ENCODE results near the gene GPER1. TPM values are rescaled to one million over a fixed set of nuclear protein-coding genes. Genes with fewer than 3 reads are reported as not detected.

The GPER1 gene
- total RNA-seq, 1 experiment from 2014 or later = 1.2 TPM

DNA sequence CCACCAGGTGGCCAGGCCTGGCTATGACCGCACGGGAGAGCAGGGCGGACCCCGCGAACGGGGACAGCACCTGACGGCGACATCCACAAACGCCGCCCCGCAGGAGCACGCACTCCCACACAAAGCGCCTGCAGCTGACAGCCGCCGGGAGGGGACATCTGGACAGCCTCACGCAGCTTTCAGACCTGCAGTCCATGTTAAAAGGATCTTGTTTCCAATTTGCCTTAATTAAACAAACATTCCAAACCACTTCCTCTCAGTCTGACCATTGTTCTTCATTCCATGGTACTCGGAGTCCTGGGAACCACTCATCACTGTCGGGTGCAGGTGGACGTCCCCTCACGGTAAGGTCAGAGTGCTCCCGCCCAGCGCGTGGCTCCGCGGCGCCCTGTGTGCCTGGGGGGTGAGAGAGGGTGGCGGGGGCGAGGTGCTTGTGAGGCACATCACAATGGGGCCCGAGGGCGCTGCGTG is 5.9 kb upstream of the GPER1 start:
- Histone ChIP-seq H3K4me1 (ENCODE audit: control insufficient read depth in 1 of 2, insufficient read depth in 2 of 2, low read length in 2 of 2) (peaks cover 6 to 9% of the 10 kb centered on the region in 2 experiments), H3K27me3 (ENCODE audit: insufficient read depth, low read length) (no peaks in the 10 kb centered on the region), H3K4me3 (replicated peaks in 1 of 2; ENCODE audit: low read depth in 1 of 2, low read length in 2 of 2) (no peak overlapping the region), H3K27ac (ENCODE audit: low read depth, low read length) (no peak overlapping the region; the same call in 1 of the 2 replicates), H3K9ac (ENCODE audit: low read length) (no peak overlapping the region), H3K9me3 (ENCODE audit: control insufficient read depth in 1 of 2, insufficient read depth in 1 of 2, low read depth in 1 of 2, low read length in 2 of 2) (no peaks in the 10 kb centered on the region), H3K79me2 (ENCODE audit: insufficient read depth, low read length) (peaks cover 16% of the 10 kb centered on the region), H3K4me2 (ENCODE audit: low read length) (no peak overlapping the region), H3K36me3 (ENCODE audit: control insufficient read depth in 1 of 2, insufficient read depth in 2 of 2, low read length in 2 of 2) (no peaks in the 10 kb centered on the region), H4K20me1 (ENCODE audit: insufficient read depth) (no peaks in the 10 kb centered on the region), H3K9me2 (ENCODE audit: insufficient read depth) (no peaks in the 10 kb centered on the region), H2AFZ (ENCODE audit: low read depth, low read length, poor library complexity, severe bottlenecking) (no peak overlapping the region)
- DNase-seq (ENCODE audit: low read depth, low spot score) (no peak), ATAC-seq (no peak)
- TF ChIP-seq ZFX (IDR thresholded peaks at IDR 0.05) (no peak), SRF (IDR thresholded peaks at IDR 0.05; ENCODE audit: low read depth) (no peak), POLR2AphosphoS5 (IDR thresholded peaks at IDR 0.05; ENCODE audit: low read depth, low read length) (no peak), TCF7L2 (IDR thresholded peaks at IDR 0.05; ENCODE audit: borderline replicate concordance, extremely low read depth, insufficient read depth, insufficient read length) (no peak), JUND (IDR thresholded peaks at IDR 0.05) (no peak), ZNF274 (IDR thresholded peaks at IDR 0.05; ENCODE audit: low read depth, low read length) (no peak), POLR2A (IDR thresholded peaks at IDR 0.05; ENCODE audit: borderline replicate concordance, extremely low read depth, insufficient read depth, insufficient read length) (no peak), CBX3 (IDR thresholded peaks at IDR 0.05; ENCODE audit: low read depth) (no peak), ATF3 (IDR thresholded peaks at IDR 0.05) (no peak), EZH2phosphoT487 (IDR thresholded peaks at IDR 0.05; ENCODE audit: borderline replicate concordance) (no peak), ZBTB33 (IDR thresholded peaks at IDR 0.05; ENCODE audit: extremely low read depth, insufficient replicate concordance, low read length) (no peak)
- TF ChIP-seq, protein P1, sequence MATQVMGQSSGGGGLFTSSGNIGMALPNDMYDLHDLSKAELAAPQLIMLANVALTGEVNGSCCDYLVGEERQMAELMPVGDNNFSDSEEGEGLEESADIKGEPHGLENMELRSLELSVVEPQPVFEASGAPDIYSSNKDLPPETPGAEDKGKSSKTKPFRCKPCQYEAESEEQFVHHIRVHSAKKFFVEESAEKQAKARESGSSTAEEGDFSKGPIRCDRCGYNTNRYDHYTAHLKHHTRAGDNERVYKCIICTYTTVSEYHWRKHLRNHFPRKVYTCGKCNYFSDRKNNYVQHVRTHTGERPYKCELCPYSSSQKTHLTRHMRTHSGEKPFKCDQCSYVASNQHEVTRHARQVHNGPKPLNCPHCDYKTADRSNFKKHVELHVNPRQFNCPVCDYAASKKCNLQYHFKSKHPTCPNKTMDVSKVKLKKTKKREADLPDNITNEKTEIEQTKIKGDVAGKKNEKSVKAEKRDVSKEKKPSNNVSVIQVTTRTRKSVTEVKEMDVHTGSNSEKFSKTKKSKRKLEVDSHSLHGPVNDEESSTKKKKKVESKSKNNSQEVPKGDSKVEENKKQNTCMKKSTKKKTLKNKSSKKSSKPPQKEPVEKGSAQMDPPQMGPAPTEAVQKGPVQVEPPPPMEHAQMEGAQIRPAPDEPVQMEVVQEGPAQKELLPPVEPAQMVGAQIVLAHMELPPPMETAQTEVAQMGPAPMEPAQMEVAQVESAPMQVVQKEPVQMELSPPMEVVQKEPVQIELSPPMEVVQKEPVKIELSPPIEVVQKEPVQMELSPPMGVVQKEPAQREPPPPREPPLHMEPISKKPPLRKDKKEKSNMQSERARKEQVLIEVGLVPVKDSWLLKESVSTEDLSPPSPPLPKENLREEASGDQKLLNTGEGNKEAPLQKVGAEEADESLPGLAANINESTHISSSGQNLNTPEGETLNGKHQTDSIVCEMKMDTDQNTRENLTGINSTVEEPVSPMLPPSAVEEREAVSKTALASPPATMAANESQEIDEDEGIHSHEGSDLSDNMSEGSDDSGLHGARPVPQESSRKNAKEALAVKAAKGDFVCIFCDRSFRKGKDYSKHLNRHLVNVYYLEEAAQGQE (IDR thresholded peaks at IDR 0.05; ENCODE audit: low read depth) = no peak
- TF ChIP-seq, protein P2, sequence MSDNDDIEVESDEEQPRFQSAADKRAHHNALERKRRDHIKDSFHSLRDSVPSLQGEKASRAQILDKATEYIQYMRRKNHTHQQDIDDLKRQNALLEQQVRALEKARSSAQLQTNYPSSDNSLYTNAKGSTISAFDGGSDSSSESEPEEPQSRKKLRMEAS (IDR thresholded peaks at IDR 0.05) = no peak
- TF ChIP-seq, protein P3, sequence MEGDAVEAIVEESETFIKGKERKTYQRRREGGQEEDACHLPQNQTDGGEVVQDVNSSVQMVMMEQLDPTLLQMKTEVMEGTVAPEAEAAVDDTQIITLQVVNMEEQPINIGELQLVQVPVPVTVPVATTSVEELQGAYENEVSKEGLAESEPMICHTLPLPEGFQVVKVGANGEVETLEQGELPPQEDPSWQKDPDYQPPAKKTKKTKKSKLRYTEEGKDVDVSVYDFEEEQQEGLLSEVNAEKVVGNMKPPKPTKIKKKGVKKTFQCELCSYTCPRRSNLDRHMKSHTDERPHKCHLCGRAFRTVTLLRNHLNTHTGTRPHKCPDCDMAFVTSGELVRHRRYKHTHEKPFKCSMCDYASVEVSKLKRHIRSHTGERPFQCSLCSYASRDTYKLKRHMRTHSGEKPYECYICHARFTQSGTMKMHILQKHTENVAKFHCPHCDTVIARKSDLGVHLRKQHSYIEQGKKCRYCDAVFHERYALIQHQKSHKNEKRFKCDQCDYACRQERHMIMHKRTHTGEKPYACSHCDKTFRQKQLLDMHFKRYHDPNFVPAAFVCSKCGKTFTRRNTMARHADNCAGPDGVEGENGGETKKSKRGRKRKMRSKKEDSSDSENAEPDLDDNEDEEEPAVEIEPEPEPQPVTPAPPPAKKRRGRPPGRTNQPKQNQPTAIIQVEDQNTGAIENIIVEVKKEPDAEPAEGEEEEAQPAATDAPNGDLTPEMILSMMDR (IDR thresholded peaks at IDR 0.05 in 2 of 3, conservative IDR thresholded peaks at IDR 0.05 in 1 of 3; ENCODE audit: borderline replicate concordance in 1 of 3, insufficient read depth in 1 of 3, low read depth in 2 of 3, low read length in 2 of 3) = no peak
- no TSS peak for BruUV-seq (replicated peaks)
- ChIA-PET POLR2A (no interaction called here), CTCF (no interaction called here), RAD21 (ENCODE audit: low non-redundant PET in 1 of 2, low total read pairs in 2 of 2, uncharacterized antibody in 2 of 2, unreplicated experiment in 2 of 2) (no interaction called here)
- intact Hi-C loops (cut with micrococcal nuclease) = no loop called here
